HepG2 (cell line): Measurements from ENCODE around the gene GSTP1. TPM values are rescaled to one million over a fixed set of nuclear protein-coding genes. Genes with fewer than 3 reads are reported as not detected.

Experiments used
- ARHGAP35 ChIP-seq: sonication (generic); formaldehyde crosslinking; IDR thresholded peaks from 2 replicates; pipeline ENCODE4 v1.9.0; 2022; ENCODE audit warnings: mild to moderate bottlenecking, inconsistent platforms, moderate library complexity, missing genetic modification reagents, borderline replicate concordance
- CBX1 ChIP-seq: IDR thresholded peaks from one replicate; pipeline ENCODE4 v1.6.1; 2016; ENCODE audit warnings: antibody characterized with exemption, low read depth
- GATAD2A ChIP-seq: IDR thresholded peaks from 2 replicates; pipeline ENCODE4 v1.6.1; 2016
- JUND ChIP-seq: sonication (generic); formaldehyde crosslinking; IDR thresholded peaks from 2 replicates; pipeline ENCODE4 v1.8.0; 2022; ENCODE audit warnings: mild to moderate bottlenecking, missing genetic modification reagents
- LRRFIP1 ChIP-seq: sonication (generic); formaldehyde crosslinking; conservative IDR thresholded peaks from 2 replicates; pipeline ENCODE4 v1.4.0; 2020; ENCODE audit warnings: missing genetic modification reagents
- MAF1 ChIP-seq: sonication (generic); formaldehyde crosslinking; IDR thresholded peaks from 2 replicates; pipeline ENCODE4 v1.5.0; 2020; ENCODE audit warnings: missing genetic modification reagents, borderline replicate concordance
- SALL2 ChIP-seq: sonication (generic); formaldehyde crosslinking; IDR thresholded peaks from 2 replicates; pipeline ENCODE4 v1.8.1; 2023; ENCODE audit warnings: mild to moderate bottlenecking, missing genetic modification reagents, inconsistent platforms
- SOX6 ChIP-seq, 2 experiments: fragments of 450-650 bp in 1 of 2; sonication (generic) in 1 of 2; formaldehyde crosslinking in 1 of 2; IDR thresholded peaks; 2 replicates each; pipeline versions ENCODE4 v1.4.0 to v1.6.1; 2017 to 2020; ENCODE audit warnings: antibody characterized with exemption in 1 of 2, mild to moderate bottlenecking in 1 of 2, missing genetic modification reagents in 1 of 2
- TBL1XR1 ChIP-seq: fragments of 150-350 bp; IDR thresholded peaks from 2 replicates; pipeline ENCODE4 v1.6.1; 2014; ENCODE audit warnings: borderline replicate concordance, low read length; ENCODE audit not compliant: partially characterized antibody
- TFAP4 ChIP-seq: sonication (generic); IDR thresholded peaks from 2 replicates; pipeline ENCODE4 v1.6.1; 2016; ENCODE audit warnings: low read depth, borderline replicate concordance
- ZBTB21 ChIP-seq: sonication (generic); formaldehyde crosslinking; IDR thresholded peaks from 2 replicates; pipeline ENCODE4 v1.4.0; 2020; ENCODE audit warnings: missing genetic modification reagents
- ZGPAT ChIP-seq: IDR thresholded peaks from 2 replicates; pipeline ENCODE4 v1.6.1; 2016; ENCODE audit warnings: mild to moderate bottlenecking
- ZNF142 ChIP-seq: sonication (generic); formaldehyde crosslinking; IDR thresholded peaks from 2 replicates; pipeline ENCODE4 v1.4.0; 2020; ENCODE audit warnings: missing genetic modification reagents
- ZNF143 ChIP-seq: sonication (generic); formaldehyde crosslinking; IDR thresholded peaks from 2 replicates; pipeline ENCODE4 v1.4.0; 2020; ENCODE audit warnings: missing genetic modification reagents
- ZNF235 ChIP-seq: sonication (generic); formaldehyde crosslinking; IDR thresholded peaks from 2 replicates; pipeline ENCODE4 v1.8.1; 2023; ENCODE audit warnings: mild to moderate bottlenecking, missing genetic modification reagents, borderline replicate concordance
- ZNF75D ChIP-seq: sonication (generic); formaldehyde crosslinking; IDR thresholded peaks from 2 replicates; pipeline ENCODE4 v1.8.1; 2023; ENCODE audit warnings: missing genetic modification reagents, mild to moderate bottlenecking, borderline replicate concordance
- ZNF878 ChIP-seq: sonication (generic); formaldehyde crosslinking; IDR thresholded peaks from 2 replicates; pipeline ENCODE4 v1.8.1; 2023; ENCODE audit warnings: mild to moderate bottlenecking, missing genetic modification reagents, moderate library complexity
- ZSCAN21 ChIP-seq: sonication (generic); formaldehyde crosslinking; IDR thresholded peaks from 2 replicates; pipeline ENCODE4 v1.8.0; 2022; ENCODE audit warnings: mild to moderate bottlenecking, missing genetic modification reagents, moderate library complexity, borderline replicate concordance
- polyA plus RNA-seq, 8 experiments: library from polyadenylated mRNA; depleted of rRNA in 3 of 8; stranded (reverse) in 7 of 8; unstranded in 1 of 8; fragments of >200 nt; fragmentation: Illumina TruSeq in 4 of 8; extraction: Trizol in 4 of 8; gene quantifications; 2 replicates each; pipeline versions ENCODE4 v1.2.1 to v1.2.3, GENCODE V29; 2011 to 2016; ENCODE audit warnings: low read depth in 4 of 8, missing spikeins in 1 of 8, mixed read lengths in 1 of 8; ENCODE audit not compliant: insufficient read depth in 1 of 8
- total RNA-seq, 5 experiments: library from RNA; depleted of rRNA; stranded (reverse); fragments of >200 nt; fragmentation: Illumina TruSeq; extraction: Trizol; gene quantifications; 2 replicates each; pipeline ENCODE4 v1.2.3, GENCODE V29; 2016; ENCODE audit warnings: low read depth in 1 of 5

GSTP1 gene
- total and polyA plus RNA-seq, 2 of the 13 experiments (the other 11 are each of a cell fraction or from before 2014, with no cell fraction given) = not detected

GRCh38 chr11:67629386-67630227 lies 46.0 kb downstream of the GSTP1 start, which contains the start of gene NUDT8 (continued):
- TF ChIP-seq ZNF142 (CRISPR knock-in tag) = no peak
- no peak for TF ChIP-seq LRRFIP1
- 0 out of 2 replicates have a peak, but pooled peaks have one; percentile 34 for TF ChIP-seq MAF1 (CRISPR knock-in tag)
- peak; percentile 88; the same call in 1 of the 2 replicates for TF ChIP-seq ARHGAP35
- TF ChIP-seq JUND (CRISPR knock-in tag) = no peak
- peak; percentile 57; the same call in 1 of the 2 replicates for TF ChIP-seq GATAD2A (CRISPR knock-in tag)
- TF ChIP-seq CBX1 = peak; percentile 77
- peak; percentile 84 for TF ChIP-seq ZSCAN21
- TF ChIP-seq SOX6 (IDR thresholded peaks at IDR 0.05) = no peak
- peak; percentile 32; the same call in 1 of the 2 replicates for TF ChIP-seq SOX6 (CRISPR knock-in tag; IDR thresholded peaks at IDR 0.05)
- no peak for TF ChIP-seq ZNF143 (CRISPR knock-in tag)
- no peak for TF ChIP-seq ZNF75D
- no peak for TF ChIP-seq ZNF235 (CRISPR knock-in tag)
- TF ChIP-seq ZNF878 (CRISPR knock-in tag) = no peak
- no peak for TF ChIP-seq TBL1XR1
- no peak for TF ChIP-seq TFAP4
- TF ChIP-seq ZBTB21 = 0 out of 2 replicates have a peak, but pooled peaks have one; percentile 31
- TF ChIP-seq SALL2 (CRISPR knock-in tag) = peak; percentile 79; the same call in 1 of the 2 replicates
- TF ChIP-seq ZGPAT (CRISPR knock-in tag) = peak; percentile 79
